BLaER1 (cell line): ENCODE results near the gene PRUNE2.

Experiments used
- H3K27ac ChIP-seq: shearing (Covaris generic); formaldehyde crosslinking; 2 replicates; pipeline ENCODE4 v1.8.1; 2022
- H3K27me3 ChIP-seq: shearing (Covaris generic); formaldehyde crosslinking; 2 replicates; pipeline ENCODE4 v1.8.1; 2022
- H3K36me3 ChIP-seq: shearing (Covaris generic); formaldehyde crosslinking; 2 replicates; pipeline ENCODE4 v1.8.1; 2022
- H3K4me1 ChIP-seq: shearing (Covaris generic); formaldehyde crosslinking; 2 replicates; pipeline ENCODE4 v1.8.1; 2022
- H3K4me2 ChIP-seq: shearing (Covaris generic); formaldehyde crosslinking; 2 replicates; pipeline ENCODE4 v1.8.1; 2022
- H3K4me3 ChIP-seq: shearing (Covaris generic); formaldehyde crosslinking; 2 replicates; pipeline ENCODE4 v1.8.1; 2022
- H3K9ac ChIP-seq: shearing (Covaris generic); formaldehyde crosslinking; 2 replicates; pipeline ENCODE4 v1.8.1; 2022
- H3K9me3 ChIP-seq: shearing (Covaris generic); formaldehyde crosslinking; 2 replicates; pipeline ENCODE4 v1.8.1; 2022
- H4K20me1 ChIP-seq: shearing (Covaris generic); formaldehyde crosslinking; 2 replicates; pipeline ENCODE4 v1.8.1; 2022
- Cebpa-rat ChIP-seq: shearing (Covaris generic); IDR thresholded peaks from 2 replicates; pipeline ENCODE4 v1.8.1; 2022

Gene PRUNE2

GRCh38 chr9:76921165-76921564 lies 15.3 kb upstream of the PRUNE2 start:
- Histone ChIP-seq H4K20me1 (no peaks in the 10 kb centered on the region), H3K4me1 (no peaks in the 10 kb centered on the region), H3K27ac (no peak overlapping the region), H3K9ac (no peak overlapping the region), H3K4me3 (no peak overlapping the region), H3K9me3 (peaks cover 10% of the 10 kb centered on the region), H3K4me2 (no peak overlapping the region), H3K27me3 (no peaks in the 10 kb centered on the region), H3K36me3 (no peaks in the 10 kb centered on the region)
- TF ChIP-seq Cebpa-rat: no peak

GRCh38 chr9:76917299-76917698 lies 11.4 kb upstream of the PRUNE2 start:
- no peaks in the 10 kb centered on the region for H3K27me3 ChIP-seq
- no peak for TF ChIP-seq Cebpa-rat
- no peaks in the 10 kb centered on the region for H4K20me1 ChIP-seq
- no peaks in the 10 kb centered on the region for H3K36me3 ChIP-seq
- no peaks in the 10 kb centered on the region for H3K4me1 ChIP-seq
- H3K4me3 ChIP-seq: no peak overlapping the region
- no peak overlapping the region for H3K4me2 ChIP-seq
- H3K27ac ChIP-seq: no peak overlapping the region
- no peaks in the 10 kb centered on the region for H3K9me3 ChIP-seq
- H3K9ac ChIP-seq: no peak overlapping the region

GRCh38 chr9:76916231-76916630 lies 10.3 kb upstream of the PRUNE2 start:
- Histone ChIP-seq H4K20me1 (no peaks in the 10 kb centered on the region), H3K27me3 (no peaks in the 10 kb centered on the region), H3K4me3 (no peak overlapping the region), H3K9ac (no peak overlapping the region), H3K27ac (no peak overlapping the region), H3K36me3 (no peaks in the 10 kb centered on the region), H3K9me3 (no peaks in the 10 kb centered on the region), H3K4me2 (no peak overlapping the region), H3K4me1 (no peaks in the 10 kb centered on the region)
- TF ChIP-seq Cebpa-rat: no peak

- H3K9ac ChIP-seq: no peak overlapping the region
- H3K9me3 ChIP-seq: no peaks in the 10 kb centered on the region
- no peak overlapping the region for H3K4me3 ChIP-seq
- no peak overlapping the region for H3K4me2 ChIP-seq
- no peaks in the 10 kb centered on the region for H4K20me1 ChIP-seq
- H3K27me3 ChIP-seq: no peaks in the 10 kb centered on the region
- no peaks in the 10 kb centered on the region for H3K4me1 ChIP-seq
- H3K27ac ChIP-seq: no peak overlapping the region
- no peak for TF ChIP-seq Cebpa-rat
- no peaks in the 10 kb centered on the region for H3K36me3 ChIP-seq
These were observed 7.6 kb upstream of the PRUNE2 start for GRCh38 chr9:76913467-76913866.

GRCh38 chr9:76912636-76913275 lies 6.8 kb upstream of the PRUNE2 start:
- no peaks in the 10 kb centered on the region for H3K4me1 ChIP-seq
- no peak overlapping the region for H3K4me3 ChIP-seq
- no peaks in the 10 kb centered on the region for H3K27me3 ChIP-seq
- H3K9ac ChIP-seq: no peak overlapping the region
- no peak overlapping the region for H3K27ac ChIP-seq
- no peaks in the 10 kb centered on the region for H3K9me3 ChIP-seq
- H3K36me3 ChIP-seq: no peaks in the 10 kb centered on the region
- H3K4me2 ChIP-seq: no peak overlapping the region
- H4K20me1 ChIP-seq: no peaks in the 10 kb centered on the region
- TF ChIP-seq Cebpa-rat: no peak

- no peak for TF ChIP-seq Cebpa-rat
- no peak overlapping the region for H3K27ac ChIP-seq
- H3K4me1 ChIP-seq: no peaks in the 10 kb centered on the region
- H3K27me3 ChIP-seq: no peaks in the 10 kb centered on the region
- no peak overlapping the region for H3K4me3 ChIP-seq
- H3K4me2 ChIP-seq: no peak overlapping the region
- H3K36me3 ChIP-seq: no peaks in the 10 kb centered on the region
- H3K9me3 ChIP-seq: no peaks in the 10 kb centered on the region
- H3K9ac ChIP-seq: no peak overlapping the region
- no peaks in the 10 kb centered on the region for H4K20me1 ChIP-seq
These were observed 6.1 kb upstream of the PRUNE2 start for GRCh38 chr9:76911971-76912370.

- Histone ChIP-seq H3K4me1 (no peaks in the 10 kb centered on the region), H3K4me2 (no peak overlapping the region), H3K4me3 (no peak overlapping the region), H3K9ac (no peak overlapping the region), H3K27me3 (no peaks in the 10 kb centered on the region), H3K27ac (no peak overlapping the region), H3K36me3 (no peaks in the 10 kb centered on the region), H3K9me3 (no peaks in the 10 kb centered on the region), H4K20me1 (no peaks in the 10 kb centered on the region)
- no peak for TF ChIP-seq Cebpa-rat
These were observed 4.9 kb upstream of the PRUNE2 start for GRCh38 chr9:76910861-76911260.

GRCh38 chr9:76906647-76906975 lies 697 bp upstream of the PRUNE2 start:
- TF ChIP-seq Cebpa-rat: no peak
- no peaks in the 10 kb centered on the region for H3K36me3 ChIP-seq
- no peaks in the 10 kb centered on the region for H4K20me1 ChIP-seq
- no peak overlapping the region for H3K9ac ChIP-seq
- H3K4me1 ChIP-seq: no peaks in the 10 kb centered on the region
- H3K4me3 ChIP-seq: no peak overlapping the region
- no peaks in the 10 kb centered on the region for H3K27me3 ChIP-seq
- H3K4me2 ChIP-seq: no peak overlapping the region
- H3K27ac ChIP-seq: no peak overlapping the region
- no peaks in the 10 kb centered on the region for H3K9me3 ChIP-seq

- no peak overlapping the region for H3K4me2 ChIP-seq
- H3K4me3 ChIP-seq: no peak overlapping the region
- no peak overlapping the region for H3K27ac ChIP-seq
- H3K36me3 ChIP-seq: no peaks in the 10 kb centered on the region
- TF ChIP-seq Cebpa-rat: no peak
- no peaks in the 10 kb centered on the region for H3K27me3 ChIP-seq
- H4K20me1 ChIP-seq: no peaks in the 10 kb centered on the region
- H3K9ac ChIP-seq: no peak overlapping the region
- no peaks in the 10 kb centered on the region for H3K9me3 ChIP-seq
- no peaks in the 10 kb centered on the region for H3K4me1 ChIP-seq
These were observed 1.1 kb downstream of the PRUNE2 start for GRCh38 chr9:76904661-76905457.

- no peak for TF ChIP-seq Cebpa-rat
- Histone ChIP-seq H3K9me3 (no peaks in the 10 kb centered on the region), H3K27me3 (no peaks in the 10 kb centered on the region), H3K4me1 (no peaks in the 10 kb centered on the region), H3K27ac (no peak overlapping the region), H3K4me3 (no peak overlapping the region), H3K4me2 (no peak overlapping the region), H4K20me1 (no peaks in the 10 kb centered on the region), H3K36me3 (no peaks in the 10 kb centered on the region), H3K9ac (no peak overlapping the region)
These were observed 3.5 kb downstream of the PRUNE2 start for GRCh38 chr9:76902395-76902794.
